H1 (cell line): ENCODE measurements around the gene SPDEF. TPM values are rescaled to one million over a fixed set of nuclear protein-coding genes. Genes with fewer than 3 reads are reported as not detected.

Experiments used
- CTCF ChIA-PET: fragments of 300-600 bp; sonication (Branson Sonifier 250); formaldehyde crosslinking; loops from one replicate; lab custom pipeline; 2021; ENCODE audit not compliant: partially characterized antibody; lab: Charles Lee
- POLR2A ChIA-PET: fragments of 300-600 bp; sonication (Branson Sonifier 250); formaldehyde crosslinking; loops from one replicate; lab custom pipeline; 2021; ENCODE audit warnings: inconsistent platforms; ENCODE audit not compliant: partially characterized antibody; lab: Charles Lee
- DNase-seq, 2 experiments: peaks; one replicate each; pipeline versions ENCODE4 v3.0.0 to v3.0.0-alpha.2; 2010 to 2022; ENCODE audit warnings: low spot score in 2 of 2, low read depth in 1 of 2, mixed read lengths in 1 of 2
- FAIRE-seq: peaks from 2 replicates; lab custom pipeline; 2011; peaks lifted over from hg19 to GRCh38; lab: Jason Lieb, UNC
- H2AFZ ChIP-seq: 2 replicates; pipeline ENCODE4 v1.8.1; 2012; ENCODE audit warnings: low read length, inconsistent platforms
- H2AK5ac ChIP-seq: 2 replicates; pipeline ENCODE4 v1.6.1; 2013; ENCODE audit warnings: low read depth, low read length
- H2BK120ac ChIP-seq: replicated peaks from 2 replicates; pipeline ENCODE3; 2013; ENCODE audit warnings: low read depth, low read length, inconsistent platforms
- H2BK12ac ChIP-seq: 2 replicates; pipeline ENCODE4 v1.6.1; 2013; ENCODE audit warnings: low read depth, low read length
- H2BK15ac ChIP-seq: 2 replicates; pipeline ENCODE4 v1.6.1; 2013; ENCODE audit warnings: low read length
- H2BK20ac ChIP-seq: 2 replicates; pipeline ENCODE4 v1.6.1; 2013; ENCODE audit warnings: low read length
- H2BK5ac ChIP-seq: 2 replicates; pipeline ENCODE4 v1.6.1; 2013; ENCODE audit warnings: low read depth, low read length
- H3K14ac ChIP-seq: 2 replicates; pipeline ENCODE4 v1.6.1; 2013; ENCODE audit warnings: inconsistent platforms; ENCODE audit not compliant: insufficient read length
- H3K18ac ChIP-seq: 2 replicates; pipeline ENCODE4 v1.6.1; 2013; ENCODE audit warnings: low read length; ENCODE audit errors: extremely low read depth
- H3K23ac ChIP-seq: 2 replicates; pipeline ENCODE4 v1.6.1; 2013; ENCODE audit warnings: inconsistent platforms; ENCODE audit not compliant: insufficient read length
- H3K23me2 ChIP-seq: 2 replicates; pipeline ENCODE4 v1.6.1; 2013; ENCODE audit warnings: low read depth, low read length
- H3K27ac ChIP-seq: 2 replicates; pipeline ENCODE4 v1.6.1; 2011; ENCODE audit warnings: low read depth, low read length, inconsistent platforms
- H3K27me3 ChIP-seq, 4 experiments: replicated peaks in 1 of 4; 1 replicate in 1 of 4; 2 replicates in 3 of 4; pipeline versions ENCODE4 v1.6.1 to v1.8.1; 2011 to 2013; ENCODE audit warnings: low read length in 3 of 4, mild to moderate bottlenecking in 3 of 4, inconsistent platforms in 2 of 4, mixed read lengths in 2 of 4, moderate library complexity in 1 of 4; ENCODE audit not compliant: control insufficient read depth in 3 of 4, insufficient read depth in 3 of 4; ENCODE audit errors: extremely low read depth in 1 of 4
- H3K36me3 ChIP-seq, 4 experiments: 2 replicates each; pipeline versions ENCODE4 v1.6.1 to v1.8.1; 2011 to 2013; ENCODE audit warnings: mild to moderate bottlenecking in 4 of 4, low read length in 3 of 4, moderate library complexity in 2 of 4, control low read depth in 1 of 4, inconsistent platforms in 1 of 4; ENCODE audit not compliant: insufficient read depth in 4 of 4, control insufficient read depth in 2 of 4
- H3K4ac ChIP-seq: replicated peaks from 2 replicates; pipeline ENCODE3; 2013; ENCODE audit warnings: low read length, low read depth, mixed read lengths, inconsistent platforms; ENCODE audit not compliant: insufficient read length
- H3K4me1 ChIP-seq, 4 experiments: replicated peaks in 1 of 4; 1 replicate in 1 of 4; 2 replicates in 3 of 4; pipeline versions ENCODE4 v1.6.1 to v1.8.1; 2011 to 2013; ENCODE audit warnings: low read length in 3 of 4, inconsistent platforms in 2 of 4, mixed read lengths in 1 of 4; ENCODE audit not compliant: insufficient read depth in 4 of 4, control insufficient read depth in 3 of 4
- H3K4me2 ChIP-seq, 2 experiments: 2 replicates each; pipeline versions ENCODE4 v1.6.1 to v1.8.1; 2011 to 2013; ENCODE audit warnings: low read depth in 2 of 2, low read length in 2 of 2, control low read depth in 1 of 2, inconsistent platforms in 1 of 2, mild to moderate bottlenecking in 1 of 2; ENCODE audit not compliant: insufficient read depth in 1 of 2
- H3K4me3 ChIP-seq, 4 experiments: fragments of 200-600, 300-600 bp in 1 of 4; sonication (generic), shearing (Covaris generic), sonication (Bioruptor Twin) in 1 of 4; 2 replicates each; pipeline versions ENCODE4 v1.5.1 to v1.8.1; 2011 to 2016; ENCODE audit warnings: low read length in 4 of 4, low read depth in 3 of 4, control low read depth in 2 of 4, inconsistent platforms in 2 of 4, mild to moderate bottlenecking in 2 of 4, mixed read lengths in 1 of 4, moderate library complexity in 1 of 4; ENCODE audit not compliant: insufficient read depth in 2 of 4; ENCODE audit errors: extremely low read depth in 1 of 4
- H3K56ac ChIP-seq: replicated peaks from 2 replicates; pipeline ENCODE3; 2013; ENCODE audit warnings: low read depth, mild to moderate bottlenecking, mixed read lengths, low read length, inconsistent platforms; ENCODE audit not compliant: insufficient read length
- H3K79me1 ChIP-seq: 2 replicates; pipeline ENCODE4 v1.6.1; 2013; ENCODE audit warnings: low read depth, low read length, control low read depth
- H3K79me2 ChIP-seq, 2 experiments: 2 replicates each; pipeline versions ENCODE4 v1.6.1 to v1.8.1; 2012 to 2013; ENCODE audit warnings: low read length in 2 of 2, mild to moderate bottlenecking in 2 of 2, inconsistent platforms in 1 of 2; ENCODE audit not compliant: insufficient read depth in 2 of 2, control insufficient read depth in 1 of 2
- H3K9ac ChIP-seq, 4 experiments: replicated peaks in 1 of 4; 1 replicate in 1 of 4; 2 replicates in 3 of 4; pipeline versions ENCODE4 v1.6.1 to v1.8.1; 2011 to 2013; ENCODE audit warnings: low read depth in 3 of 4, low read length in 3 of 4, control low read depth in 2 of 4, mild to moderate bottlenecking in 2 of 4, moderate library complexity in 2 of 4, inconsistent platforms in 1 of 4; ENCODE audit errors: extremely low read depth in 1 of 4
- H3K9me3 ChIP-seq, 2 experiments: 2 replicates each; pipeline versions ENCODE4 v1.6.1 to v1.8.1; 2012 to 2013; ENCODE audit warnings: mild to moderate bottlenecking in 2 of 2, moderate library complexity in 2 of 2, control low read depth in 1 of 2, inconsistent platforms in 1 of 2, low read depth in 1 of 2, low read length in 1 of 2, mixed read lengths in 1 of 2; ENCODE audit not compliant: insufficient read depth in 2 of 2
- H4K20me1 ChIP-seq, 2 experiments: replicated peaks in 1 of 2; 2 replicates each; pipeline versions ENCODE3 to v1.8.1; 2011 to 2013; ENCODE audit warnings: inconsistent platforms in 2 of 2, low read length in 2 of 2, mild to moderate bottlenecking in 1 of 2; ENCODE audit not compliant: insufficient read depth in 2 of 2, control insufficient read depth in 1 of 2
- H4K5ac ChIP-seq: 2 replicates; pipeline ENCODE4 v1.6.1; 2013; ENCODE audit warnings: low read length, low read depth, mixed read lengths, inconsistent platforms; ENCODE audit not compliant: insufficient read length
- H4K8ac ChIP-seq: 2 replicates; pipeline ENCODE4 v1.8.0; 2013; ENCODE audit warnings: mild to moderate bottlenecking, moderate library complexity, low read length, inconsistent platforms; ENCODE audit not compliant: insufficient read depth; ENCODE audit errors: extremely low read depth
- H4K91ac ChIP-seq: replicated peaks from 2 replicates; pipeline ENCODE3; 2013; ENCODE audit warnings: low read length, mixed read lengths, inconsistent platforms; ENCODE audit not compliant: insufficient read length
- GTF2F1 ChIP-seq: IDR thresholded peaks from 2 replicates; pipeline ENCODE4 v1.6.1; 2012; ENCODE audit warnings: low read depth, low read length, improper control_type of control experiment, borderline replicate concordance
- HDAC2 ChIP-seq, 2 experiments: fragments of 300-600 bp in 1 of 2; sonication (generic) in 1 of 2; IDR thresholded peaks; 2 replicates each; pipeline ENCODE4 v1.6.1; 2011 to 2012; ENCODE audit warnings: low read depth in 2 of 2, low read length in 2 of 2, mild to moderate bottlenecking in 2 of 2, moderate library complexity in 2 of 2, borderline replicate concordance in 1 of 2, inconsistent platforms in 1 of 2
- RAD21 ChIP-seq, 2 experiments: IDR thresholded peaks in 1 of 2; conservative IDR thresholded peaks in 1 of 2; 2 replicates each; pipeline ENCODE4 v1.6.1; 2011; ENCODE audit warnings: low read depth in 2 of 2, low read length in 2 of 2, improper control_type of control experiment in 1 of 2, inconsistent platforms in 1 of 2, mild to moderate bottlenecking in 1 of 2, moderate library complexity in 1 of 2
- RBBP5 ChIP-seq: IDR thresholded peaks from 2 replicates; pipeline ENCODE4 v1.7.1; 2012; ENCODE audit warnings: low read depth, mild to moderate bottlenecking, inconsistent platforms, low read length, moderate library complexity, borderline replicate concordance
- RNF2 ChIP-seq: fragments of 200-900, 300-1000 bp; sonication (generic); IDR thresholded peaks from 2 replicates; pipeline ENCODE4 v1.7.1; 2016; ENCODE audit warnings: borderline replicate concordance, low read depth, mild to moderate bottlenecking, antibody characterized with exemption, low read length; ENCODE audit not compliant: poor library complexity, severe bottlenecking; ENCODE audit errors: missing control alignments
- SP2 ChIP-seq: IDR thresholded peaks from 2 replicates; pipeline ENCODE4 v1.6.1; 2012; ENCODE audit warnings: mild to moderate bottlenecking, low read length, inconsistent platforms
- TAF1 ChIP-seq: IDR thresholded peaks from 2 replicates; pipeline ENCODE4 v1.6.1; 2011; ENCODE audit warnings: mild to moderate bottlenecking, low read depth, low read length
- ZNF274 ChIP-seq: IDR thresholded peaks from 2 replicates; pipeline ENCODE4 v1.7.0; 2012; ENCODE audit warnings: low read length, borderline replicate concordance; ENCODE audit errors: extremely low read depth
- WGBS, 2 experiments: shearing (Covaris generic) in 1 of 2; methylation state at CpG; one replicate each; pipeline versions ENCODE4 v1.1.6 to v1.1.7; 2013 to 2015; ENCODE audit warnings: low lambda C conversion rate in 2 of 2, mixed read lengths in 2 of 2, inconsistent platforms in 1 of 2, low coverage in 1 of 2, missing lambda C conversion rate in 1 of 2; ENCODE audit not compliant: insufficient replicate concordance in 2 of 2, insufficient coverage in 1 of 2, insufficient read length in 1 of 2; ENCODE audit errors: extremely low coverage in 1 of 2, missing lambda C conversion rate in 1 of 2; 5-methylcytosine and 5-hydroxymethylcytosine counted together
- polyA plus RNA-seq, 7 experiments: library from polyadenylated mRNA; depleted of rRNA in 3 of 7; stranded (reverse) in 5 of 7; unstranded in 2 of 7; fragments of >200 nt in 5 of 7; fragments of 200-250 nt in 2 of 7; gene quantifications; 1 replicate in 5 of 7; 2 replicates in 1 of 7; 4 replicates in 1 of 7; pipeline versions ENCODE4 v1.2.1 to v1.2.3, GENCODE V29; 2011 to 2013; ENCODE audit warnings: missing spikeins in 2 of 7, mixed read lengths in 2 of 7
- total RNA-seq: library from RNA; stranded (reverse); fragmentation: NEBNext Ultra II Directional; extraction: Animal tissue kit (Norgen Biotek cat#: 25700); gene quantifications from 2 replicates; pipeline ENCODE4 v1.2.1, GENCODE V29; 2021
- TF ChIP-seq, protein P1 (sequence below): IDR thresholded peaks from 2 replicates; pipeline ENCODE4 v1.6.1; 2012; ENCODE audit warnings: low read length, inconsistent platforms

Gene SPDEF
- total and polyA plus RNA-seq, 2 of the 8 experiments (the other 6 are each of a cell fraction or from before 2014, with no cell fraction given) = 0.15 to 0.30 TPM

DNA sequence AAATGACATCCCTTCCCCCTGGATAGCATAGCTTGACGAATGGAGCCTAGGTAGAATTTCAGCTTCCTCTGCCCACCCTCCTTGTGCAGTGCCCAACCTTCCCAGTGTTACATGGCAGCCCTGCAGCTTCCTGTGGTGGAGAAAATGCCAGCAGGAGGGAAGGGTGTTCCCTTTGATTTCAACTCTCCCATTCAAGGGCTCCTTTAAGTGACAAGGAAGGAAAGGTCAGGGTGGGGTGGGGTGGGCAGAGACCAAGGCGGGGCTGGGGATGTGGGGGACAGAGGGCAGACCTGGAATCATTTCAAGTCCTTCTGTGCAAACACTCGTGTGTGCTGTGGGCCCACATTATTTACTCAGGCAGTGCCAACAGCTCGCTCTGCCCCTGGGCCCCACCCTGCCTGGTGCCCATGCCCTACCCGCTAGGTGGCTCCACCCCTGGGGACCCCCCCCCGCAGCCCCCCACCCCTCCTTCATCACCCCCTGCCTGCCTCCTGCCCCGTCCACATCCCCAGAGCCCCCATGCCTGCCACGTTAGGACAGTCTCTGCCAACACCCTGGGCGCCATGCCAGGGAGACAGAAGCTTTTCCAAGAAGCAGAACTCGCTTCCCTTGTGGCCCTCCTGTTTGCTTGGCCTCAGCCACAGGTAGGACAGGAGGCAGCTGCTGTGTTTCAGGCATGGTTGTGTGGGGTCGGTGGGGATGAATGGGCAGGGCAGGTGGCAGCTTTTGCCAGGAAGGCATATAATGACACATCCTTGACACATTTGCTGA is 9.4 kb downstream of the SPDEF start:
- H3K27me3 ChIP-seq = no peaks in the 10 kb centered on the region
- no peak overlapping the region for H2BK12ac ChIP-seq
- H3K79me1 ChIP-seq = no peaks in the 10 kb centered on the region
- H3K23me2 ChIP-seq = no peaks in the 10 kb centered on the region
- H3K56ac ChIP-seq = no peak overlapping the region
- no peak overlapping the region for H3K4me2 ChIP-seq
- no peak overlapping the region for H2AFZ ChIP-seq
- H2AK5ac ChIP-seq = 0 out of 2 replicates have a peak overlapping the region, but pooled peaks have one; percentile 9
- H3K79me2 ChIP-seq = no peaks in the 10 kb centered on the region
- ChIA-PET CTCF (interaction anchor here (1.0 to 3.5 kb wide), 10 partner anchors 11 to 90 kb away, joined by 3 to 16 read pairs (median 3); no protein-coding TSS in a partner anchor), POLR2A (interaction anchor here (1.0 to 1.9 kb wide), 4 partner anchors 13 to 310 kb away, joined by 3 to 5 read pairs (median 4); partner anchors contain the start of gene HMGA1)
- no peak overlapping the region for H3K9ac ChIP-seq
- no peak overlapping the region for H3K23ac ChIP-seq
- H3K36me3 ChIP-seq = no peaks in the 10 kb centered on the region
- no peaks in the 10 kb centered on the region; a peak in 2 of 7 replicates for H3K4me1 ChIP-seq
- no peak overlapping the region for H3K27ac ChIP-seq
- H2BK20ac ChIP-seq = no peak overlapping the region
- no peak overlapping the region for H2BK120ac ChIP-seq
- H4K5ac ChIP-seq = no peak overlapping the region
- no peak overlapping the region; the same call in 1 of the 2 replicates for H4K8ac ChIP-seq
- H4K91ac ChIP-seq = no peak overlapping the region
- no peak overlapping the region for H3K4me3 ChIP-seq
- H2BK5ac ChIP-seq = no peak overlapping the region
- 90% methylated on average over 4 of the region's 11 CpGs; no CpG with 5 or more reads in 1 of the 2 experiments for WGBS, 2 experiments
- 0 out of 2 replicates have a peak overlapping the region, but pooled peaks have one; percentile 18 for H2BK15ac ChIP-seq
- H3K4ac ChIP-seq = no peak overlapping the region
- H3K9me3 ChIP-seq = no peaks in the 10 kb centered on the region
- no peak overlapping the region for H3K18ac ChIP-seq
- FAIRE-seq (no peak), DNase-seq (no peak)
- H4K20me1 ChIP-seq = no peaks in the 10 kb centered on the region
- no peak overlapping the region for H3K14ac ChIP-seq
- TF ChIP-seq RBBP5 (no peak), RNF2 (no peak), ZNF274 (no peak), GTF2F1 (no peak), RAD21 (IDR thresholded peaks at IDR 0.05 in 1 of 2, conservative IDR thresholded peaks at IDR 0.05 in 1 of 2; ENCODE audit: low read depth in 2 of 2, low read length in 2 of 2) (no peak), SP2 (no peak), TAF1 (no peak), HDAC2 (IDR thresholded peaks at IDR 0.05; ENCODE audit: borderline replicate concordance in 1 of 2, low read depth in 2 of 2, low read length in 2 of 2) (no peak)
- TF ChIP-seq, protein P1, sequence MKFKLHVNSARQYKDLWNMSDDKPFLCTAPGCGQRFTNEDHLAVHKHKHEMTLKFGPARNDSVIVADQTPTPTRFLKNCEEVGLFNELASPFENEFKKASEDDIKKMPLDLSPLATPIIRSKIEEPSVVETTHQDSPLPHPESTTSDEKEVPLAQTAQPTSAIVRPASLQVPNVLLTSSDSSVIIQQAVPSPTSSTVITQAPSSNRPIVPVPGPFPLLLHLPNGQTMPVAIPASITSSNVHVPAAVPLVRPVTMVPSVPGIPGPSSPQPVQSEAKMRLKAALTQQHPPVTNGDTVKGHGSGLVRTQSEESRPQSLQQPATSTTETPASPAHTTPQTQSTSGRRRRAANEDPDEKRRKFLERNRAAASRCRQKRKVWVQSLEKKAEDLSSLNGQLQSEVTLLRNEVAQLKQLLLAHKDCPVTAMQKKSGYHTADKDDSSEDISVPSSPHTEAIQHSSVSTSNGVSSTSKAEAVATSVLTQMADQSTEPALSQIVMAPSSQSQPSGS = no peak
